Measurements from ENCODE around the gene ASS1.

DNA sequence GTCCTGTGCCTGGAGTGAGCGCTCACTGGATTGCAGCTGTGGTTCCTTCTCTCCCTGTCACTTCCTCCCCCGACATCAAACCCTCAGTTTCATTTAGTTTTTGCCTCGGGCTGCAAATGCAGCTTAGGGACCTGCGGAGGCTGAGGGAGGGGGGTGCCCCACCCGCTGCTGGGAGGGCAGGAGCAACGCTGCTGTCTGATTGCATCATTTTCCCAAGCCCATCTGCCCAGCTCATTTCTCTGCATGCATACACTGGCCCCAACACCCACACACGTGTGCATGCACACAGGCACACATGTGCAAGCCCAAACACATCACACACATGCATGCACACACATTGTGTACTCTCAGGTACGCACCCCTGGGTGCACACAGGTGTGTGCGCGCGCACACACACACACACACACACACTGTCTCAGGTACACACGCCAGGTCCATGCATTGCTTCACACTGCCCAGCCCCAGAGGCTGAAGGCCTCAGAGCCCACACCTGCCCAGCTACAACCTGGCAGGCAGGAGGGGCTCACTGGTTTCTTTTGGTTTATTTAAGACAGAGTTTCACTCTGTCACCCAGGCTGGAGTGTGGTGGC lies 3.4 kb downstream of the ASS1 start:
- TF ChIP-seq, protein P1, sequence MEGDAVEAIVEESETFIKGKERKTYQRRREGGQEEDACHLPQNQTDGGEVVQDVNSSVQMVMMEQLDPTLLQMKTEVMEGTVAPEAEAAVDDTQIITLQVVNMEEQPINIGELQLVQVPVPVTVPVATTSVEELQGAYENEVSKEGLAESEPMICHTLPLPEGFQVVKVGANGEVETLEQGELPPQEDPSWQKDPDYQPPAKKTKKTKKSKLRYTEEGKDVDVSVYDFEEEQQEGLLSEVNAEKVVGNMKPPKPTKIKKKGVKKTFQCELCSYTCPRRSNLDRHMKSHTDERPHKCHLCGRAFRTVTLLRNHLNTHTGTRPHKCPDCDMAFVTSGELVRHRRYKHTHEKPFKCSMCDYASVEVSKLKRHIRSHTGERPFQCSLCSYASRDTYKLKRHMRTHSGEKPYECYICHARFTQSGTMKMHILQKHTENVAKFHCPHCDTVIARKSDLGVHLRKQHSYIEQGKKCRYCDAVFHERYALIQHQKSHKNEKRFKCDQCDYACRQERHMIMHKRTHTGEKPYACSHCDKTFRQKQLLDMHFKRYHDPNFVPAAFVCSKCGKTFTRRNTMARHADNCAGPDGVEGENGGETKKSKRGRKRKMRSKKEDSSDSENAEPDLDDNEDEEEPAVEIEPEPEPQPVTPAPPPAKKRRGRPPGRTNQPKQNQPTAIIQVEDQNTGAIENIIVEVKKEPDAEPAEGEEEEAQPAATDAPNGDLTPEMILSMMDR (IDR thresholded peaks at IDR 0.05; ENCODE audit: borderline replicate concordance, extremely low read depth, low read length, poor library complexity, severe bottlenecking): no peak
- TF ChIP-seq EZH2 (IDR thresholded peaks at IDR 0.05; ENCODE audit: borderline replicate concordance, low read depth, low read length, severe bottlenecking): no peak
